Thyroid gland (tissue), 4 donors: ENCODE data around the gene ZNF189. TPM values are rescaled to one million over a fixed set of nuclear protein-coding genes. Genes with fewer than 3 reads are reported as not detected.

Experiments used
- DNase-seq, 2 donors: peaks; one replicate each; pipeline ENCODE4 v3.0.0-alpha.2; 2019
- H3K27ac ChIP-seq, 3 donors: fragments of 200-600 bp; sonication (generic); 1 replicate in 2 of 3; 2 replicates in 1 of 3; pipeline ENCODE4 v1.5.1; 2016 to 2019; ENCODE audit warnings: mild to moderate bottlenecking in 1 of 3, moderate library complexity in 1 of 3
- H3K27me3 ChIP-seq: fragments of 200-600 bp; sonication (generic); one replicate; pipeline ENCODE4 v1.5.1; 2019
- H3K36me3 ChIP-seq, 2 donors: fragments of 200-600 bp; sonication (generic); one replicate each; pipeline ENCODE4 v1.5.1; 2016 to 2019
- H3K4me1 ChIP-seq, 2 donors: fragments of 200-600 bp; sonication (generic); one replicate each; pipeline ENCODE4 v1.5.1; 2017 to 2019
- H3K4me3 ChIP-seq, 3 donors: fragments of 200-600 bp; sonication (generic); replicated peaks in 1 of 3; 1 replicate in 2 of 3; 2 replicates in 1 of 3; pipeline ENCODE4 v1.5.1; 2016; ENCODE audit warnings: mild to moderate bottlenecking in 1 of 3
- H3K9me3 ChIP-seq: fragments of 200-600 bp; sonication (generic); one replicate; pipeline ENCODE4 v1.5.1; 2017
- POLR2A ChIP-seq, 2 donors: fragments of 450-650 bp; IDR thresholded peaks; one replicate each; pipeline ENCODE4 v1.6.1; 2017; ENCODE audit warnings: antibody characterized with exemption in 2 of 2, mild to moderate bottlenecking in 2 of 2, moderate library complexity in 1 of 2
- WGBS, 2 donors: methylation state at CpG; one replicate each; pipeline ENCODE4 v1.1.5; 2017; 5-methylcytosine and 5-hydroxymethylcytosine counted together
- intact Hi-C: fragments of 100-400 bp; cut with DNase I; formaldehyde crosslinking; loops from one replicate; pipeline ENCODE4 v1.15.1; 2023
- small RNA-seq: library from RNA; depleted of rRNA; stranded (forward); fragments of <200 nt; gene quantifications from one replicate; pipeline ENCODE3, GENCODE V24; 2016
- total RNA-seq, 4 donors: library from RNA; depleted of rRNA; stranded (reverse); fragments of >200 nt; gene quantifications; one replicate each; pipeline ENCODE4 v1.2.3, GENCODE V29; 2016
- TF ChIP-seq, protein P1 (sequence below), 6 experiments: fragments of 200-600 bp in 3 of 6; fragments of 450-650 bp in 3 of 6; sonication (generic) in 3 of 6; IDR thresholded peaks; one replicate each; pipeline ENCODE4 v1.5.1; 2016 to 2019; ENCODE audit warnings: antibody characterized with exemption in 6 of 6, mild to moderate bottlenecking in 2 of 6, inconsistent platforms in 1 of 6, moderate library complexity in 1 of 6

The ZNF189 gene
- total RNA-seq, 4 donors from 2014 or later: 21.6 to 34.1 (median 24.5) TPM

DNA sequence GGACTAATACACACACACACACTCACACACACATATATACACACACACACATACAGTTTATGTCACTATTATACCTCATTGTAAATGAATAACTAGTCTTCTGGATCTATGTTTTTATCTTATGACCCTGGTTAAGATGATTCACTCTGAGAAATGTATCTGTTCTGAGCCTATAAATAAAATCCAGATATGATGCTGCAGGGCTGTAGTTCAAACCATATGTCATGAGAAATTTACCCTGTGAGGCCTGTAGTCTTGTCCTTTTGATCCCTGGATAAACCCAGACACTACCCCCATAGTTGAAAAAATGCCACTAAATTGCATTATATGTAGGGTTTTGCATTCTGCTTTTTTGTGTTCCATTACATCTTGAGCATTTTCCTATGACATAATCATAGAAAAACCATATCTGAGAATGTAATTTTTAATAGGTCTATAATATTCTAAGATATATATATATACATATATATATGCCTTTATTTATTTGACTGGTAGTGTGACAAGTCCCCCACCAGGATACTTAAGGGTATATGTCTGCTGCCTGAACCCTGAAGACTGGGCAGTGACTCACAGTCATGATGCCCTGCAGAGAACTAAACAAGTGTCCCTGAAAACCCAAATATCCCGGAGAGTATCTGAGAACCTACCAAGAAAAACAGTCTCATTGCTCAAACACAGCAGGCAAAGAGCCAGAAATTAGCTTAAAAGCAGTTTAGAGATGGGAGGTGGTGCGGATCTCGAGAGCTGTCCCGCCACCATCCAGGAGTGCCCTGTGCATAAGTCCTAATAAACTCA is 55.3 kb downstream of the ZNF189 start:
- no peak overlapping the region for H3K4me3 ChIP-seq
- no peak for DNase-seq
- H3K9me3 ChIP-seq: no peaks in the 10 kb centered on the region
- no peaks in the 10 kb centered on the region for H3K27me3 ChIP-seq
- WGBS, 2 donors: 42 to 47% methylated on average over 4 of the region's 4 CpGs
- TF ChIP-seq POLR2A (IDR thresholded peaks at IDR 0.05): no peak
- TF ChIP-seq, protein P1, sequence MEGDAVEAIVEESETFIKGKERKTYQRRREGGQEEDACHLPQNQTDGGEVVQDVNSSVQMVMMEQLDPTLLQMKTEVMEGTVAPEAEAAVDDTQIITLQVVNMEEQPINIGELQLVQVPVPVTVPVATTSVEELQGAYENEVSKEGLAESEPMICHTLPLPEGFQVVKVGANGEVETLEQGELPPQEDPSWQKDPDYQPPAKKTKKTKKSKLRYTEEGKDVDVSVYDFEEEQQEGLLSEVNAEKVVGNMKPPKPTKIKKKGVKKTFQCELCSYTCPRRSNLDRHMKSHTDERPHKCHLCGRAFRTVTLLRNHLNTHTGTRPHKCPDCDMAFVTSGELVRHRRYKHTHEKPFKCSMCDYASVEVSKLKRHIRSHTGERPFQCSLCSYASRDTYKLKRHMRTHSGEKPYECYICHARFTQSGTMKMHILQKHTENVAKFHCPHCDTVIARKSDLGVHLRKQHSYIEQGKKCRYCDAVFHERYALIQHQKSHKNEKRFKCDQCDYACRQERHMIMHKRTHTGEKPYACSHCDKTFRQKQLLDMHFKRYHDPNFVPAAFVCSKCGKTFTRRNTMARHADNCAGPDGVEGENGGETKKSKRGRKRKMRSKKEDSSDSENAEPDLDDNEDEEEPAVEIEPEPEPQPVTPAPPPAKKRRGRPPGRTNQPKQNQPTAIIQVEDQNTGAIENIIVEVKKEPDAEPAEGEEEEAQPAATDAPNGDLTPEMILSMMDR (IDR thresholded peaks at IDR 0.05): no peak
- no peaks in the 10 kb centered on the region for H3K4me1 ChIP-seq
- H3K36me3 ChIP-seq: no peaks in the 10 kb centered on the region
- intact Hi-C loops: no loop called here
- no peak overlapping the region for H3K27ac ChIP-seq

DNA sequence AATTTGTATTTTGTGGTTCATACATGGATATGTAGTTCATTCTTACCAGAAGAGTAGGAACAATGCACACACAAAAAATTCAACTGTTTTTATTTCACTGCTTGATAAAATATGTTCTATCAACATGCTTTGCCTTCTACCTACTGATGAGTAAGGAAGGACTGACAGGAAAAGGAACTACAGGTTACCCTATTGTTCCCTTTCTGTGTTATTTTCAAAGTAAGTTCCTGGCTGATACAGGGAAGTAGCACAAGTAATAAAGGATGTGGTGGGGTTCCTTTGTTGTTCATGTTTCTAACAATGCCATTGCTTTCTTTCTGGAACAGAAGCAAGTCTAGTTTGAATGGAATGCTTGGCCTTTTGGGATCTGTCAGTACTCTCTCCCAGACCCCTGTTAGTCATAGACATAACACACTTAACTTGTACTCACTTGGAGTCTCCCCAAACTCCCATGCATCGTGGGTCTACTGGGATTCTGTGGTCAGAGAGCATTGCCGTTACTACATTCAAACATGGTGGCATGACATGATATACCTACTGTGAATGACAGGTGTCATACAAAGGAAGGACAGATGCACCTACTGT is 57.1 kb downstream of the ZNF189 start:
- no peaks in the 10 kb centered on the region for H3K27me3 ChIP-seq
- no peaks in the 10 kb centered on the region for H3K36me3 ChIP-seq
- WGBS, 2 donors: 54 to 70% methylated on average over 2 of the region's 2 CpGs
- no peak overlapping the region for H3K4me3 ChIP-seq
- TF ChIP-seq, protein P1 (IDR thresholded peaks at IDR 0.05): no peak
- no peak for TF ChIP-seq POLR2A (IDR thresholded peaks at IDR 0.05)
- H3K4me1 ChIP-seq: no peaks in the 10 kb centered on the region
- no peak for DNase-seq
- H3K9me3 ChIP-seq: no peaks in the 10 kb centered on the region
- intact Hi-C loops: no loop called here
- no peak overlapping the region for H3K27ac ChIP-seq

DNA sequence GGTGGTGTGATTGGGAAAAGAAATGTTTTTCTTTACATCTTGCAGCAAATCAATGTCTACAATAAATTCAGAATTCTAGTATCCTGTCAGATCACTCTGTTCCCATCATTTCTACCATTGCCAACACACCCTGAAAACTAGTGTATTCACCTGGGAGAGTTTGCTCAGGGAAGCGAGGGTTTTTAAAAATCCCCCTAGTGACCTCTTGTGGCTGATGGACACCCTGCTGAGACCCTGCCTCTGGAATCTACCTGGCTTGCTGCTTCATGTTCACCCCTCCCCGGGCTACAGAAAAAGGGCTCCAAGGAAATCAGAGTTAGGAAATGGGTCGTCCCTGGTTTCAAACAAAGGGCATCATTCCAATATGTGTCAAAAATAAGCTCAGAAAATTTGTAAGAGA is 58.4 kb downstream of the ZNF189 start:
- no peak for DNase-seq
- no peak overlapping the region for H3K4me3 ChIP-seq
- no peak overlapping the region for H3K27ac ChIP-seq
- no peaks in the 10 kb centered on the region for H3K27me3 ChIP-seq
- intact Hi-C loops: no loop called here
- 28 to 38% methylated on average over 3 of the region's 3 CpGs for WGBS, 2 donors
- H3K9me3 ChIP-seq: no peaks in the 10 kb centered on the region
- no peaks in the 10 kb centered on the region for H3K36me3 ChIP-seq
- H3K4me1 ChIP-seq: no peaks in the 10 kb centered on the region
- TF ChIP-seq POLR2A (IDR thresholded peaks at IDR 0.05): no peak
- TF ChIP-seq, protein P1 (IDR thresholded peaks at IDR 0.05): no peak

DNA sequence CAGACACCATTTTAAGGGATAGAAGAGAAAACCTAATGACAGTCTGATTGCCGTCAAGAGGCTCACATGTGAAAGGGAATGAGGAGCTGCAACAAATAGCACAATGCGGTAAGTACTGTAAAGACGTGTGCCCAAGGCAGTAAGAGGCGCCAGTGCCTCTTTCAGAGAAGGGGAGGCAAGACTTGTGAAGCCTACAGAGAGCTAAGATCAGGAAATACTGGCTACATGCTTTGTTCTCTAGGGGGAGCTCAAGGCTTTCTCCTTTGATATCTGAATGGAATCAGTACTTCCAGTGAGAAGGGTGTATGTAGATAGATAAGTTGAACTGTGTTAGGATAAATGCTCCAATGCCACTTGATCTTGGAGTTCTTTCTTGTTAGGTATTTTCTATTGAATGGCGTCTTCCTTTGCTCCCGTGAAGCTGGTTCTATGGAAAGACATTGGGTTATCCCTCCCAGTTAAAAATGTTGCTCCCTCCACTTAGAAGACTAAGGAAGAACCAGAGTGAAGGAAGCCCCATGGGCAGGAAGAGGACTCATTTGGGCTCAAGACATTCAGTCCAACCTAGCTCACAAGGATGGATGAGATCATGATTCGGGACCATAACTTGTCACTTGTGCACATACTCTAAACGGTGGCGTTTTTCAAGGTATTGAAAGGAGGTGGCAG is 60.4 kb downstream of the ZNF189 start:
- no peak overlapping the region for H3K4me3 ChIP-seq
- DNase-seq: no peak
- no peaks in the 10 kb centered on the region for H3K36me3 ChIP-seq
- no peak overlapping the region for H3K27ac ChIP-seq
- no peak for TF ChIP-seq POLR2A (IDR thresholded peaks at IDR 0.05)
- TF ChIP-seq, protein P1 (IDR thresholded peaks at IDR 0.05): peak in 5 of 6 experiments; percentile 32 to 85 (median 59)
- H3K4me1 ChIP-seq: no peaks in the 10 kb centered on the region
- WGBS, 2 donors: 44 to 45% methylated on average over 9 of the region's 9 CpGs
- H3K9me3 ChIP-seq: no peaks in the 10 kb centered on the region
- intact Hi-C loops: loop anchor here (2.0 kb wide), 1 partner anchor 70 kb away; no protein-coding TSS in a partner anchor
- no peaks in the 10 kb centered on the region for H3K27me3 ChIP-seq

Small RNA genes within 50 kb of the gene (small RNA-seq; reads per million reads assigned to genes)
- not detected for gene AL353621.2

Other genes starting within 250 kb of the ZNF189 start
- gene BAAT, start 13.8 kb upstream of the ZNF189 start, total RNA-seq: not detected
- gene MRPL50, start 233 bp upstream of the ZNF189 start, total RNA-seq: 10 to 100 TPM; 12.5 to 17.4 (median 13.7) TPM
- not detected for gene ALDOB, start 36.9 kb downstream of the ZNF189 start, total RNA-seq
- gene RNF20, start 135.0 kb downstream of the ZNF189 start, total RNA-seq: 10 to 100 TPM; 26.1 to 31.5 (median 26.7) TPM
- gene PPP3R2, start 196.1 kb downstream of the ZNF189 start, total RNA-seq: under 1 TPM in 1 of 4 donors, not detected in 3; 0.27 TPM